ENCODE data around the gene DHX15. TPM values are rescaled to one million over a fixed set of nuclear protein-coding genes. Genes with fewer than 3 reads are reported as not detected.
A peak's percentile ranks its signal among the peaks of the same experiment; 100 is the strongest.

DHX15 gene
- total RNA-seq, 4 donors from 2014 or later: 118 to 203 (median 170) TPM

- in situ Hi-C loops (cut with MboI; ENCODE audit: low pct_ligation_motif_present in 1 of 4, low pct_unique_long_range_greater_than_20kb in 1 of 4, low sequenced_read_pairs in 3 of 4) (loop anchor here in 1 of 4 donors (25.0 kb wide), 1 partner anchor 105 kb away; no protein-coding TSS in a partner anchor), intact Hi-C loops (cut with DNase I; ENCODE audit: low total_unique reads) (loop anchor here (10.0 kb wide), 1 partner anchor 792 kb away; the partner anchor contains the start of gene ANAPC4)
- peak overlapping the region in 3 of 4 donors; percentile 73 to 99 (median 94) for H3K4me3 ChIP-seq
Observed at GRCh38 chr4:24582235-24582832, 2.0 kb downstream of the DHX15 start.

DNA sequence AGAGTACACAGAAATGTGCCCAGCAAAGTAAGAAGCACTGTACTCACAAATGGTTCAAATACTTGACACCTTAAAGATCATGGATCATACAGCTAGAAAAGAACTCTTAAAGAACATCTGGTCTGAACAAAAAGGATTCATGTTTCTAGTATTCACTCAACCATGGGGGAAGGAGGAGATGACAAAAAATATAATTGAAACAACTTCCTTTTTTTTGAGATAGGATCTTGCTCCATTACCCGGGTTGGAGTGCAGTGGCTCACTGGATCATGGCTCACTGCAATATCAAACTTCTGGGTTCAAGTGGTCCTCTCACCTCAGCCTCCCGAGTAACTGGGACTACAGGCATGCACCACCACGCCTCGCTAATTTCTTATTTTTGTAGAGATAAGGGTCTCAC lies 6.0 kb downstream of the DHX15 start:
- in situ Hi-C loops (cut with MboI; ENCODE audit: low pct_ligation_motif_present in 1 of 4, low pct_unique_long_range_greater_than_20kb in 1 of 4, low sequenced_read_pairs in 3 of 4) (loop anchor here in 1 of 4 donors (25.0 kb wide), 1 partner anchor 109 kb away; no protein-coding TSS in a partner anchor), intact Hi-C loops (cut with DNase I; ENCODE audit: low total_unique reads) (no loop called here)
- 51 to 76% methylated on average over 3 to 4 of the region's 4 CpGs for WGBS, 2 donors (ENCODE audit: low coverage in 1 of 2)
- DNase-seq: no peak
- H3K36me3 ChIP-seq: peaks cover 0 to 20% (median 1%) of the 10 kb centered on the region in 4 donors
- H3K4me1 ChIP-seq: peaks cover 28 to 81% (median 47%) of the 10 kb centered on the region in 4 donors
- H3K4me3 ChIP-seq: no peak overlapping the region
- no peaks in the 10 kb centered on the region for H3K27me3 ChIP-seq
- no peak for TF ChIP-seq CTCF (IDR thresholded peaks at IDR 0.05)
- TF ChIP-seq EP300 (IDR thresholded peaks at IDR 0.05; ENCODE audit: low read depth): no peak
- no peak for TF ChIP-seq POLR2AphosphoS5 (IDR thresholded peaks at IDR 0.05)
- no peak for TF ChIP-seq POLR2A (IDR thresholded peaks at IDR 0.05)
- no peak overlapping the region for H3K27ac ChIP-seq
- H3K9me3 ChIP-seq: no peaks in the 10 kb centered on the region

More at GRCh38 chr4:24582235-24582832, 2.0 kb downstream of the DHX15 start:
- peaks cover 20 to 59% (median 42%) of the 10 kb centered on the region in 4 donors for H3K4me1 ChIP-seq
- H3K36me3 ChIP-seq: peaks cover 0 to 2% (median 0%) of the 10 kb centered on the region in 4 donors
- no peak for DNase-seq
- 8 to 10% methylated on average over 5 of the region's 5 CpGs for WGBS, 2 donors (ENCODE audit: low coverage in 1 of 2)
- H3K27me3 ChIP-seq: no peaks in the 10 kb centered on the region
- no peaks in the 10 kb centered on the region for H3K9me3 ChIP-seq
- peak overlapping the region; percentile 92 to 99 (median 97) for H3K27ac ChIP-seq
- no peak for TF ChIP-seq POLR2AphosphoS5 (IDR thresholded peaks at IDR 0.05)
- no peak for TF ChIP-seq CTCF (IDR thresholded peaks at IDR 0.05)
- TF ChIP-seq POLR2A (IDR thresholded peaks at IDR 0.05): no peak
- no peak for TF ChIP-seq EP300 (IDR thresholded peaks at IDR 0.05; ENCODE audit: low read depth)

DNA sequence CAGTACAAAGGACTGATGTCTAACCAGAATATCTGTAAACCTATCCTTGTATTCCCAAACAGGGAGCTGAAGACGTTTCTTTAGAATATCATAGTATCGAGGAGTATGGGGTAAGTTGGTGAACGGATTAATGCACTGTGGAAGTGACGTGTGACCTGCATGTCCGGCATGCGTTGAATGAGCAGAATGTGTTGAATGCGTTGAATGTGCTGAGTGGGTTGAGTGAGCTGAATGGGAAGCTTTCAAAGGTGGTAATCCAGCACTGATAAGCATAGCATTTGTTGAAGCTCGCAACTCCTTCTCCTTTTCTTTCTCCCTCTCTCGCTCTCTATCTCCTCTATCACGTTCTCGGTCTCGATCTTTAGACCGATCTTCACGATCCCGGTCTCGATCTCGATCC lies 8.1 kb downstream of the DHX15 start:
- peaks cover 23 to 67% (median 33%) of the 10 kb centered on the region in 4 donors for H3K4me1 ChIP-seq
- H3K9me3 ChIP-seq: no peaks in the 10 kb centered on the region
- TF ChIP-seq CTCF (IDR thresholded peaks at IDR 0.05): no peak
- TF ChIP-seq POLR2AphosphoS5 (IDR thresholded peaks at IDR 0.05): no peak
- no peak for TF ChIP-seq POLR2A (IDR thresholded peaks at IDR 0.05)
- TF ChIP-seq EP300 (IDR thresholded peaks at IDR 0.05; ENCODE audit: low read depth): no peak
- intact Hi-C loops (cut with DNase I; ENCODE audit: low total_unique reads): no loop called here
- no peak overlapping the region for H3K4me3 ChIP-seq
- DNase-seq: no peak
- H3K36me3 ChIP-seq: peaks cover 0 to 20% (median 1%) of the 10 kb centered on the region in 4 donors
- WGBS, 2 donors (ENCODE audit: low coverage in 1 of 2): 91 to 92% methylated on average over 17 of the region's 17 CpGs
- H3K27ac ChIP-seq: no peak overlapping the region
- in situ Hi-C loops (cut with MboI; ENCODE audit: low pct_ligation_motif_present in 1 of 4, low pct_unique_long_range_greater_than_20kb in 1 of 4, low sequenced_read_pairs in 3 of 4): loop anchor here in 1 of 4 donors (25.0 kb wide), 1 partner anchor 111 kb away; no protein-coding TSS in a partner anchor
- no peaks in the 10 kb centered on the region for H3K27me3 ChIP-seq

- peaks cover 14 to 62% (median 20%) of the 10 kb centered on the region in 4 donors for H3K4me1 ChIP-seq
- H3K4me3 ChIP-seq: no peak overlapping the region
- intact Hi-C loops (cut with DNase I; ENCODE audit: low total_unique reads): no loop called here
- no peaks in the 10 kb centered on the region for H3K9me3 ChIP-seq
- in situ Hi-C loops (cut with MboI; ENCODE audit: low pct_ligation_motif_present in 1 of 4, low pct_unique_long_range_greater_than_20kb in 1 of 4, low sequenced_read_pairs in 3 of 4): no loop called here
- DNase-seq: no peak
- H3K36me3 ChIP-seq: peaks cover 0 to 18% (median 1%) of the 10 kb centered on the region in 4 donors
- H3K27ac ChIP-seq: no peak overlapping the region
- no peaks in the 10 kb centered on the region for H3K27me3 ChIP-seq
- TF ChIP-seq EP300 (IDR thresholded peaks at IDR 0.05; ENCODE audit: low read depth): no peak
- no peak for TF ChIP-seq POLR2A (IDR thresholded peaks at IDR 0.05)
- no peak for TF ChIP-seq CTCF (IDR thresholded peaks at IDR 0.05)
- TF ChIP-seq POLR2AphosphoS5 (IDR thresholded peaks at IDR 0.05): no peak
Observed at GRCh38 chr4:24574236-24574635, 10.1 kb downstream of the DHX15 start.
